PC-3 (cell line): ENCODE measurements around the gene SPHK2.
"Not testable (repeated sequence)": the region's sequence is repeated elsewhere in the genome, so short reads cannot be mapped to it uniquely, and the experiment has no call there.

Source experiments
- EZH2 ChIP-seq: fragments of 300-600 bp; sonication (generic); IDR thresholded peaks from one replicate; pipeline ENCODE4 v1.6.1; 2017; ENCODE audit warnings: antibody characterized with exemption, mild to moderate bottlenecking, low read length; ENCODE audit not compliant: unreplicated experiment
- TF ChIP-seq, protein P1 (sequence below): fragments of 300-600 bp; sonication (generic); conservative IDR thresholded peaks from 2 replicates; pipeline ENCODE4 v1.5.1; 2017; ENCODE audit warnings: antibody characterized with exemption, low read depth, mild to moderate bottlenecking, low read length

DNA sequence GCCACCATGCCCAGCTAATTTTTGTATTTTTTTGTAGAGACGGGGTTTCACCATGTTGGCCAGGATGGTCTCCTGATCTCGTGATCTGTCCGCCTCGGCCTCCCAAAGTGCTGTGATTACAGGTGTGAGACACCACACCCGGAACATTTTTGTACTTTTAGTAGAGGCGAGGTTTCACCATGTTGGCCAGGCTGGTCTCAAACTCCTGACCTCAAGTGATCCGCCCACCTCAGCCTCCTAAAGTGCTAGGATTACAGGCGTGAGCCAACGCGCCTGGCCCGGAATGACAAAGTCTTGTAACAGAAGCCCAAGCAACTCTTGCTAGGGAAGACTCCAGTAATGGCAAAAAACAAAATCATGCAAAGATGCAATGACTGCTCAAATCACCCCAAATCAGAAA, 13.0 kb downstream of the SPHK2 start:
- TF ChIP-seq EZH2 = not testable (repeated sequence)
- TF ChIP-seq, protein P1, sequence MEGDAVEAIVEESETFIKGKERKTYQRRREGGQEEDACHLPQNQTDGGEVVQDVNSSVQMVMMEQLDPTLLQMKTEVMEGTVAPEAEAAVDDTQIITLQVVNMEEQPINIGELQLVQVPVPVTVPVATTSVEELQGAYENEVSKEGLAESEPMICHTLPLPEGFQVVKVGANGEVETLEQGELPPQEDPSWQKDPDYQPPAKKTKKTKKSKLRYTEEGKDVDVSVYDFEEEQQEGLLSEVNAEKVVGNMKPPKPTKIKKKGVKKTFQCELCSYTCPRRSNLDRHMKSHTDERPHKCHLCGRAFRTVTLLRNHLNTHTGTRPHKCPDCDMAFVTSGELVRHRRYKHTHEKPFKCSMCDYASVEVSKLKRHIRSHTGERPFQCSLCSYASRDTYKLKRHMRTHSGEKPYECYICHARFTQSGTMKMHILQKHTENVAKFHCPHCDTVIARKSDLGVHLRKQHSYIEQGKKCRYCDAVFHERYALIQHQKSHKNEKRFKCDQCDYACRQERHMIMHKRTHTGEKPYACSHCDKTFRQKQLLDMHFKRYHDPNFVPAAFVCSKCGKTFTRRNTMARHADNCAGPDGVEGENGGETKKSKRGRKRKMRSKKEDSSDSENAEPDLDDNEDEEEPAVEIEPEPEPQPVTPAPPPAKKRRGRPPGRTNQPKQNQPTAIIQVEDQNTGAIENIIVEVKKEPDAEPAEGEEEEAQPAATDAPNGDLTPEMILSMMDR = not testable (repeated sequence)
